GM18951 (cell line): Measurements from ENCODE around the gene TXNRD1.

Experiments used
- POLR2A ChIP-seq: IDR thresholded peaks from 4 replicates; pipeline ENCODE4 v1.6.1; 2011; ENCODE audit warnings: mild to moderate bottlenecking; ENCODE audit not compliant: insufficient read length, insufficient read depth; ENCODE audit errors: extremely low read depth
- in situ Hi-C: fragments of 300-500 bp; cut with MboI; formaldehyde crosslinking; loops from one replicate; pipeline ENCODE4 v1.12.0; 2022; ENCODE audit warnings: low sequenced_read_pairs, mixed read lengths, inconsistent platforms; ENCODE audit not compliant: unreplicated experiment

Gene TXNRD1

GRCh38 chr12:104304261-104305009, 88.9 kb downstream of the TXNRD1 start:
- no peak for TF ChIP-seq POLR2A
- in situ Hi-C loops: no loop called here

GRCh38 chr12:104305349-104305748, 89.8 kb downstream of the TXNRD1 start:
- in situ Hi-C loops: no loop called here
- no peak for TF ChIP-seq POLR2A

- no peak for TF ChIP-seq POLR2A
- in situ Hi-C loops: no loop called here
Observed at GRCh38 chr12:104306376-104306775, 90.8 kb downstream of the TXNRD1 start.

GRCh38 chr12:104306943-104307654, 91.5 kb downstream of the TXNRD1 start:
- no peak for TF ChIP-seq POLR2A
- in situ Hi-C loops: no loop called here

- no peak for TF ChIP-seq POLR2A
- in situ Hi-C loops: no loop called here
Observed at GRCh38 chr12:104307655-104308000, 92.0 kb downstream of the TXNRD1 start.

- TF ChIP-seq POLR2A: no peak
- in situ Hi-C loops: no loop called here
Observed at GRCh38 chr12:104309446-104309993, 93.9 kb downstream of the TXNRD1 start.

GRCh38 chr12:104310751-104311633, 95.4 kb downstream of the TXNRD1 start:
- no peak for TF ChIP-seq POLR2A
- in situ Hi-C loops: no loop called here

- in situ Hi-C loops: no loop called here
- TF ChIP-seq POLR2A: no peak
Observed at GRCh38 chr12:104312202-104312601, 96.6 kb downstream of the TXNRD1 start.

- in situ Hi-C loops: no loop called here
Observed at GRCh38 chr12:104312654-104313053, 97.1 kb downstream of the TXNRD1 start.

GRCh38 chr12:104313568-104314241, 98.1 kb downstream of the TXNRD1 start:
- in situ Hi-C loops: no loop called here

More at GRCh38 chr12:104312654-104313053, 97.1 kb downstream of the TXNRD1 start:
- no peak for TF ChIP-seq POLR2A

GRCh38 chr12:104314242-104314614, 98.6 kb downstream of the TXNRD1 start:
- in situ Hi-C loops: no loop called here
- TF ChIP-seq POLR2A: no peak

More at GRCh38 chr12:104313568-104314241, 98.1 kb downstream of the TXNRD1 start:
- TF ChIP-seq POLR2A: no peak
